Sciatic nerve (tissue), 2 donors: ENCODE measurements around the gene MS4A1. TPM values are rescaled to one million over a fixed set of nuclear protein-coding genes. Genes with fewer than 3 reads are reported as not detected.
"Not testable (repeated sequence)": the region's sequence is repeated elsewhere in the genome, so short reads cannot be mapped to it uniquely, and the experiment has no call there.

Experiments
- ATAC-seq: fragments of 200-7000 bp; cut with Tn5 transposase; one replicate; pipeline ENCODE4 v1.9.1; 2020; ENCODE audit warnings: mild to moderate bottlenecking, moderate library complexity
- DNase-seq: peaks from one replicate; pipeline ENCODE4 v3.0.0-alpha.2; 2020; ENCODE audit warnings: low spot score
- intact Hi-C: fragments of 100-400 bp; cut with DNase I; formaldehyde crosslinking; loops from one replicate; pipeline ENCODE4 v1.14.2; 2022
- total RNA-seq: library from RNA; stranded (reverse); fragmentation: NEBNext Ultra II Directional; extraction: Animal tissue kit (Norgen Biotek cat#: 25700); gene quantifications from one replicate; pipeline ENCODE4 v1.2.1, GENCODE V29; 2021
- donor health status: DM: no; HTN: no; CAD: no.
- donor health status: DM: no; HTN: no; CAD: no.

Gene MS4A1
- total RNA-seq, 1 donor from 2014 or later: 2.5 TPM

GRCh38 chr11:60498853-60499252, 43.2 kb downstream of the MS4A1 start:
- intact Hi-C loops: no loop called here
- peak; percentile 68 for ATAC-seq
- no peak for DNase-seq

- DNase-seq (no peak), ATAC-seq (no peak)
- intact Hi-C loops: no loop called here
Measured at GRCh38 chr11:60500276-60500910, 44.7 kb downstream of the MS4A1 start.

- no peak for ATAC-seq
- intact Hi-C loops: no loop called here
- DNase-seq: no peak
Measured at GRCh38 chr11:60502221-60502775, 46.7 kb downstream of the MS4A1 start.

- intact Hi-C loops: no loop called here
- DNase-seq (no peak), ATAC-seq (no peak)
Measured at GRCh38 chr11:60504219-60504905, 48.7 kb downstream of the MS4A1 start.

- intact Hi-C loops, ATAC-seq, DNase-seq: not testable (repeated sequence)
Measured at GRCh38 chr11:60509609-60510008, 54.0 kb downstream of the MS4A1 start.

GRCh38 chr11:60510209-60510608, 54.6 kb downstream of the MS4A1 start:
- ATAC-seq, DNase-seq, intact Hi-C loops: not testable (repeated sequence)

GRCh38 chr11:60511393-60511792, 55.7 kb downstream of the MS4A1 start:
- ATAC-seq (no peak), DNase-seq (no peak)
- intact Hi-C loops: no loop called here

- intact Hi-C loops: no loop called here
- no peak for ATAC-seq
- no peak for DNase-seq
Measured at GRCh38 chr11:60512651-60513225, 57.1 kb downstream of the MS4A1 start.

GRCh38 chr11:60513496-60514460, 58.1 kb downstream of the MS4A1 start:
- no peak for DNase-seq
- intact Hi-C loops: no loop called here

GRCh38 chr11:60515144-60515855, 59.7 kb downstream of the MS4A1 start, which contains the start of gene MS4A13:
Gene MS4A13, plus strand, starts transcription at chr11:60515392. Its CDS starts 2,692 bp downstream, at chr11:60518084.
- DNase-seq (no peak), ATAC-seq (no peak)
- intact Hi-C loops: no loop called here

More at GRCh38 chr11:60513496-60514460, 58.1 kb downstream of the MS4A1 start:
- no peak for ATAC-seq

Other genes starting within 250 kb of the MS4A1 start
- gene MS4A4E, start 212.7 kb upstream of the MS4A1 start, total RNA-seq: 7.1 TPM
- 32.9 TPM for gene MS4A4A, start 175.2 kb upstream of the MS4A1 start, total RNA-seq
- 0.53 TPM for gene MS4A6E, start 128.6 kb upstream of the MS4A1 start, total RNA-seq
- gene MS4A7, start 77.3 kb upstream of the MS4A1 start, total RNA-seq: 48.4 TPM
- gene MS4A14, start 59.4 kb upstream of the MS4A1 start, total RNA-seq: 6.4 TPM
- not detected for gene MS4A5, start 26.3 kb upstream of the MS4A1 start, total RNA-seq
- not detected for gene MS4A12, start 36.9 kb downstream of the MS4A1 start, total RNA-seq
- not detected for gene MS4A13, start 59.5 kb downstream of the MS4A1 start, total RNA-seq
- gene MS4A8, start 243.8 kb downstream of the MS4A1 start, total RNA-seq: not detected